PC-9 (cell line): ENCODE data around the gene ATP8B2. TPM values are rescaled to one million over a fixed set of nuclear protein-coding genes. Genes with fewer than 3 reads are reported as not detected.
"Not testable (repeated sequence)": the region's sequence is repeated elsewhere in the genome, so short reads cannot be mapped to it uniquely, and the experiment has no call there.

ENCODE experiments used
- BruUV-seq: library from RNA; stranded (reverse); fragments of 400-500 nt; replicated peaks from 2 replicates; lab custom pipeline; 2021; lab: Mats Ljungman, UMichigan
- CTCF ChIA-PET: fragments of 300-600 bp; sonication (Branson Sonifier 250); formaldehyde crosslinking; loops from one replicate; lab custom pipeline; 2022; ENCODE audit warnings: antibody characterized with exemption; lab: Charles Lee
- POLR2A ChIA-PET: fragments of 300-600 bp; sonication (Branson Sonifier 250); formaldehyde crosslinking; loops from one replicate; lab custom pipeline; 2022; ENCODE audit warnings: antibody characterized with exemption; ENCODE audit not compliant: unreplicated experiment; lab: Charles Lee
- DNase-seq, 2 experiments: peaks; one replicate each; pipeline versions ENCODE4 v3.0.0 to v3.0.0-alpha.2; 2015 to 2022; ENCODE audit warnings: mixed read lengths in 1 of 2
- H2AFZ ChIP-seq: fragments of 200-600 bp; sonication (generic); 2 replicates; pipeline ENCODE4 v1.8.1; 2017; ENCODE audit warnings: antibody characterized with exemption
- H3F3A ChIP-seq: fragments of 200-600 bp; sonication (generic); 2 replicates; pipeline ENCODE4 v1.8.1; 2017; ENCODE audit warnings: antibody characterized with exemption, mild to moderate bottlenecking, low read depth; ENCODE audit not compliant: insufficient read depth
- H3K27ac ChIP-seq: fragments of 200-600 bp; sonication (generic); 2 replicates; pipeline ENCODE4 v1.6.1; 2016; ENCODE audit warnings: mixed run types
- H3K27me3 ChIP-seq: fragments of 200-600 bp; sonication (generic); 2 replicates; pipeline ENCODE4 v1.6.1; 2016; ENCODE audit warnings: low read depth, mixed run types; ENCODE audit not compliant: insufficient read depth
- H3K36me3 ChIP-seq: fragments of 200-600 bp; sonication (generic); 2 replicates; pipeline ENCODE4 v1.6.1; 2016; ENCODE audit warnings: low read depth, mixed run types
- H3K4me1 ChIP-seq: fragments of 200-600 bp; sonication (generic); replicated peaks from 2 replicates; pipeline ENCODE4 v1.6.1; 2016; ENCODE audit warnings: mixed run types; ENCODE audit not compliant: insufficient read depth
- H3K4me2 ChIP-seq: fragments of 200-600 bp; sonication (generic); 2 replicates; pipeline ENCODE4 v1.6.1; 2017; ENCODE audit warnings: mixed run types
- H3K4me3 ChIP-seq: fragments of 200-600 bp; sonication (generic); 2 replicates; pipeline ENCODE4 v1.6.1; 2016; ENCODE audit warnings: mixed run types
- H3K79me2 ChIP-seq: fragments of 200-600 bp; sonication (generic); 2 replicates; pipeline ENCODE4 v1.6.1; 2017; ENCODE audit warnings: low read depth, mixed run types
- H3K9me2 ChIP-seq: fragments of 200-600 bp; sonication (generic); 2 replicates; pipeline ENCODE4 v1.8.1; 2017; ENCODE audit warnings: mild to moderate bottlenecking; ENCODE audit not compliant: insufficient read depth
- H3K9me3 ChIP-seq: fragments of 200-600 bp; sonication (generic); 2 replicates; pipeline ENCODE4 v1.8.1; 2016; ENCODE audit warnings: low read depth; ENCODE audit not compliant: insufficient read depth
- H4K20me1 ChIP-seq: fragments of 200-600 bp; sonication (generic); 2 replicates; pipeline ENCODE4 v1.8.1; 2017; ENCODE audit not compliant: insufficient read depth
- EZH2 ChIP-seq: fragments of 200-600 bp; sonication (generic); IDR thresholded peaks from 2 replicates; pipeline ENCODE4 v1.8.0; 2017; ENCODE audit warnings: antibody characterized with exemption, low read depth
- intact Hi-C: fragments of 100-400 bp; cut with micrococcal nuclease; formaldehyde crosslinking; loops from one replicate; pipeline ENCODE4 v1.10.0; 2022; ENCODE audit not compliant: unreplicated experiment
- total RNA-seq: library from RNA; stranded (reverse); gene quantifications from 2 replicates; pipeline ENCODE4 v1.2.3, GENCODE V29; 2021
- TF ChIP-seq, protein P1 (sequence below): fragments of 200-600 bp; sonication (generic); conservative IDR thresholded peaks from 2 replicates; pipeline ENCODE4 v1.6.1; 2017; ENCODE audit warnings: mixed run types, antibody characterized with exemption, mild to moderate bottlenecking, moderate library complexity

The ATP8B2 gene
- total RNA-seq, 1 experiment from 2014 or later: 0.07 TPM

DNA sequence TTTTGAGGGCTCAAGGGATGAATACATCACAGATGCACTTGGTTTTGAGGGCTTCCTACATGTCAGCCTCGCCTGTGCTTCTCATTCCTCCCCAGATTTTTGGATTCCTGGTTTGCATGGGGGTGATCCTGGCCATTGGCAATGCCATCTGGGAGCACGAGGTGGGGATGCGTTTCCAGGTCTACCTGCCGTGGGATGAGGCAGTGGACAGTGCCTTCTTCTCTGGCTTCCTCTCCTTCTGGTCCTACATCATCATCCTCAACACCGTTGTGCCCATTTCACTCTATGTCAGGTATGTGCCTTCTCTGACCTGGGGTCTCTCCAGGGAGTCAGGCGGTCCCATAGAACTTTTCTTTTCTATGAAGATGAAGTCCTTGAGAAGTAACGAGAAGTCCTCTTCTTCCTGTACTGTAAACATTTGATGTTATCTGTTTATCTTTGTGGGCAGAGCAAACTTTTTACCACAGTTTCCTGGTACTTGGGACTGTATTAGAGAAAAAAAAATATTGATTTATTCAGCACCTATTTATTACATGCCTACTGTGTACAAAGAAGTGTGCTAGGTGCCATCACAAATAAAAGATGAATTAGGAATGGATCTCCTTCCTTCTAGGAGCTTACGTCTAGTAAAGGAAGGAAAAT is 12.0 kb downstream of the ATP8B2 start:
- Histone ChIP-seq H4K20me1 (no peaks in the 10 kb centered on the region), H3K4me1 (no peaks in the 10 kb centered on the region), H3F3A (no peaks in the 10 kb centered on the region; the same call in 1 of the 2 replicates), H3K27ac (no peak overlapping the region), H2AFZ (no peak overlapping the region), H3K4me2 (no peak overlapping the region), H3K4me3 (no peak overlapping the region), H3K36me3 (no peaks in the 10 kb centered on the region), H3K79me2 (no peaks in the 10 kb centered on the region), H3K9me2 (no peaks in the 10 kb centered on the region), H3K27me3 (peaks cover 76% of the 10 kb centered on the region), H3K9me3 (no peaks in the 10 kb centered on the region)
- intact Hi-C loops: loop anchor here (5.0 kb wide), 2 partner anchors 70 to 140 kb away; partner anchors contain the start of gene IL6R
- POLR2A ChIA-PET: no interaction called here
- DNase-seq: no peak
- BruUV-seq: no TSS peak
- CTCF ChIA-PET: interaction anchor here (0.6 kb wide), 2 partner anchors 11 to 233 kb away, joined by 3 read pairs; no protein-coding TSS in a partner anchor
- TF ChIP-seq, protein P1, sequence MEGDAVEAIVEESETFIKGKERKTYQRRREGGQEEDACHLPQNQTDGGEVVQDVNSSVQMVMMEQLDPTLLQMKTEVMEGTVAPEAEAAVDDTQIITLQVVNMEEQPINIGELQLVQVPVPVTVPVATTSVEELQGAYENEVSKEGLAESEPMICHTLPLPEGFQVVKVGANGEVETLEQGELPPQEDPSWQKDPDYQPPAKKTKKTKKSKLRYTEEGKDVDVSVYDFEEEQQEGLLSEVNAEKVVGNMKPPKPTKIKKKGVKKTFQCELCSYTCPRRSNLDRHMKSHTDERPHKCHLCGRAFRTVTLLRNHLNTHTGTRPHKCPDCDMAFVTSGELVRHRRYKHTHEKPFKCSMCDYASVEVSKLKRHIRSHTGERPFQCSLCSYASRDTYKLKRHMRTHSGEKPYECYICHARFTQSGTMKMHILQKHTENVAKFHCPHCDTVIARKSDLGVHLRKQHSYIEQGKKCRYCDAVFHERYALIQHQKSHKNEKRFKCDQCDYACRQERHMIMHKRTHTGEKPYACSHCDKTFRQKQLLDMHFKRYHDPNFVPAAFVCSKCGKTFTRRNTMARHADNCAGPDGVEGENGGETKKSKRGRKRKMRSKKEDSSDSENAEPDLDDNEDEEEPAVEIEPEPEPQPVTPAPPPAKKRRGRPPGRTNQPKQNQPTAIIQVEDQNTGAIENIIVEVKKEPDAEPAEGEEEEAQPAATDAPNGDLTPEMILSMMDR: no peak
- TF ChIP-seq EZH2: no peak

DNA sequence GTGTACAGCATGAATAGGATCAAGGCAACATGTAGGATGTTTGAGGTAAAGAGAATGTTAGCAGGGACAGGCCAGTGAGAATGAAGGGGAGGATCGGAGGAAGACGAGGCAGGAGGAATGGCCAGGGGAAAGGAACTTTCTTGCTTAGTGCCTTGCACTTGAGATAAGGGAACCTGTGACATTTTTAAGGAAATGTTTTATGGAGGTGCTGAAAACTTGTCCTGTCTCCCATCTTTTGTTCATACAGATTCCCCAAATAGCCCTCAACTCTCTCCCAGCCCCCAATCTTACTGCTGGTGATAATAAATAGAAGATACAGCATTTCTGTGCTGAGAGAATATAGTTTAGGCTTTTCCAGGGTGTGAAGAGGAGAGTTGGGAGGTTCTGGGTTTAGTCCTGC is 13.6 kb downstream of the ATP8B2 start:
- Histone ChIP-seq H3K27me3 (peaks cover 69% of the 10 kb centered on the region), H3K9me3 (no peaks in the 10 kb centered on the region), H3K4me2 (no peak overlapping the region), H4K20me1 (no peaks in the 10 kb centered on the region), H3K9me2 (no peaks in the 10 kb centered on the region), H3K27ac (no peak overlapping the region), H3F3A (no peaks in the 10 kb centered on the region; the same call in 1 of the 2 replicates), H3K4me3 (no peak overlapping the region), H3K4me1 (no peaks in the 10 kb centered on the region), H3K79me2 (no peaks in the 10 kb centered on the region), H3K36me3 (no peaks in the 10 kb centered on the region), H2AFZ (no peak overlapping the region)
- DNase-seq: no peak
- intact Hi-C loops: loop anchor here (5.0 kb wide), 2 partner anchors 68 to 142 kb away; partner anchors contain the start of gene IL6R
- BruUV-seq: no TSS peak
- CTCF ChIA-PET: no interaction called here
- POLR2A ChIA-PET: no interaction called here
- no peak for TF ChIP-seq EZH2
- TF ChIP-seq, protein P1: no peak

DNA sequence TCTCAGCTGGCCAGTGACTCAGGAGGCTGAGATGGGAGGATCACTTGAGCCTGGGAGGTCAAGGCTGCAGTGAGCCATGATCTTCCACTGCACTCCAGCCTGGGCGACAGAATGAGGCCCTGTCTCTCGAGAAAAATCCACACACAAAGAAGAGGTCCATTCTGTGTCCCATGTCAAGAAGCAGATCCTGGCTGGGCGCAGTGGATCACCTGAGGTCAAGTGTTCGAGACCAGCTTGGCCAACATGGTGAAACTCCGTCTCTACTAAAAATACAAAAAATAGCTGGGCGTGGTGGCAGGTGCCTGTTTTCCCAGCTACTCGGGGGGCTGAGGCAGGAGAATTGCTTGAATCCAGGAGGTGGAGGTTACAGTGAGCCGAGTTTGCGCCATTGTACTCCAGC is 16.0 kb downstream of the ATP8B2 start:
- CTCF ChIA-PET, H3K4me2 ChIP-seq: not testable (repeated sequence)

More for the DNA sequence above, 16.0 kb downstream of the ATP8B2 start:
- H3K36me3 ChIP-seq, H3K9me2 ChIP-seq, H4K20me1 ChIP-seq, DNase-seq, POLR2A ChIA-PET, H3K4me3 ChIP-seq, H3K4me1 ChIP-seq, H3K79me2 ChIP-seq, H3K27ac ChIP-seq, H3F3A ChIP-seq, intact Hi-C loops, H2AFZ ChIP-seq, BruUV-seq, H3K9me3 ChIP-seq: not testable (repeated sequence)
- peaks cover 67% of the 10 kb centered on the region for H3K27me3 ChIP-seq
